Thoracic aorta (tissue), 2 donors: ENCODE results near the gene PTPRN2. TPM values are rescaled to one million over a fixed set of nuclear protein-coding genes. Genes with fewer than 3 reads are reported as not detected.

Source experiments
- ATAC-seq: fragments of 150-250 bp; one replicate; pipeline ENCODE4 v1.8.0; 2017; ENCODE audit warnings: low read depth; ENCODE audit not compliant: insufficient number of reproducible peaks, low FRiP score
- DNase-seq: peaks from one replicate; pipeline ENCODE4 v3.0.0-alpha.2; 2020; ENCODE audit warnings: low spot score
- H3K27ac ChIP-seq, 2 donors: fragments of 200-600 bp; sonication (generic); 1 replicate in 1 of 2; 2 replicates in 1 of 2; pipeline ENCODE4 v1.5.1; 2016; ENCODE audit warnings: mild to moderate bottlenecking in 2 of 2, moderate library complexity in 2 of 2
- H3K27me3 ChIP-seq: fragments of 200-600 bp; sonication (generic); replicated peaks from 2 replicates; pipeline ENCODE4 v1.6.0; 2016; ENCODE audit warnings: mild to moderate bottlenecking; ENCODE audit not compliant: insufficient read depth
- H3K36me3 ChIP-seq: fragments of 200-600 bp; sonication (generic); one replicate; pipeline ENCODE4 v1.5.1; 2016
- H3K4me1 ChIP-seq, 2 donors: fragments of 200-600 bp; sonication (generic); 1 replicate in 1 of 2; 2 replicates in 1 of 2; pipeline versions ENCODE4 v1.5.1 to v1.6.0; 2016; ENCODE audit warnings: low read depth in 2 of 2, mild to moderate bottlenecking in 1 of 2; ENCODE audit not compliant: control insufficient read depth in 1 of 2
- H3K4me3 ChIP-seq: fragments of 200-600 bp; sonication (generic); 2 replicates; pipeline ENCODE4 v1.5.1; 2016; ENCODE audit warnings: mild to moderate bottlenecking
- H3K9me3 ChIP-seq: fragments of 200-600 bp; sonication (generic); 2 replicates; pipeline ENCODE4 v1.5.1; 2016
- CTCF ChIP-seq: fragments of 200-600 bp; sonication (generic); IDR thresholded peaks from one replicate; pipeline ENCODE4 v1.5.1; 2019; ENCODE audit warnings: antibody characterized with exemption
- total RNA-seq, 2 donors: library from RNA; depleted of rRNA; stranded (reverse); fragments of >200 nt; gene quantifications; one replicate each; pipeline versions ENCODE4 v1.1.0 to v1.2.3, GENCODE V29; 2016

Gene PTPRN2
- total RNA-seq, 2 donors from 2014 or later, result 2.2 to 3.1 TPM

DNA sequence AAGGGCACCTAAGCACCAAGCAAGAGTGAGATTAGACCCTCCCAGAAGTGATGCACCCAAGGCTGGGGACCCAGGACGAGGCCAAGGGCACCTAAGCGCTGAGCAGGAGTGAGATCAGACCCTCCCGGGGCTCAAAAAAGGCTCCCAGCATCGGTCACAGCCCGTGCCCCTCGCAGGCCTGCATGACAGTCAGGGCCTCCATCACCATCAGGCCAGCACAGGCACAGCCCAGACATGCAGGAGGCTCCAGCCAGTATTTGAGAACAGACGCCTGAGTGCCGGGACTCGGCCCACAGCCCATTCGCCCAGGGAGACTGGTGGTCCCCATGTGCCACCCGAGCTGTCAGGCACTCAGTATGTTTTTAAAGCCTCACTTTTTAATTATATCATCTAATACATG, 595.9 kb downstream of the PTPRN2 start:
- Histone ChIP-seq H3K27ac (no peak overlapping the region), H3K27me3 (no peaks in the 10 kb centered on the region), H3K9me3 (no peaks in the 10 kb centered on the region), H3K4me3 (no peak overlapping the region), H3K36me3 (no peaks in the 10 kb centered on the region), H3K4me1 (no peaks in the 10 kb centered on the region)
- no peak for ATAC-seq
- no peak for TF ChIP-seq CTCF
- no peak for DNase-seq

- no peak for ATAC-seq
- Histone ChIP-seq H3K9me3 (no peaks in the 10 kb centered on the region), H3K36me3 (no peaks in the 10 kb centered on the region), H3K27me3 (no peaks in the 10 kb centered on the region), H3K4me3 (no peak overlapping the region), H3K27ac (no peak overlapping the region), H3K4me1 (no peaks in the 10 kb centered on the region)
- no peak for TF ChIP-seq CTCF
- no peak for DNase-seq
Measured at GRCh38 chr7:157991351-157991750, 596.3 kb downstream of the PTPRN2 start.

DNA sequence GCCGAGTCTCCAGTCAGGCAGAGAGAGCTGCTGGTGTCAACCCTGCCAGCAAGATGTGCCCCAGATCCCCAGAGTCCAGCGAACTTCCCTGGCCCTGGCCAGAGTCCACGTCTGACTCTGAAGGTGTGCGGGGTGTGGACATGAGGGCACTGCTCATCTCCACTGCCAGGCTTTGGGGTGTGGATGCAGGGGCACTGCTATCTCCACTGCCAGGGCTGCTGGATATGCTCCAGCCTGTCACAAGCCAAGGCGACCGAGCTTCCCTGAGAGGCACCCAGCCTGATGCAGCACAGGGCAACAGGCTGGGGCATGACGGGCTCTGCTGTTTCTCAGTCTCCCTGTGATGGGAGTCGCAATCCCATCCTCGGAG, 596.8 kb downstream of the PTPRN2 start:
- Histone ChIP-seq H3K9me3 (no peaks in the 10 kb centered on the region), H3K27me3 (no peaks in the 10 kb centered on the region), H3K4me3 (no peak overlapping the region), H3K27ac (no peak overlapping the region), H3K36me3 (no peaks in the 10 kb centered on the region), H3K4me1 (no peaks in the 10 kb centered on the region)
- DNase-seq, result no peak
- TF ChIP-seq CTCF, result no peak
- no peak for ATAC-seq

GRCh38 chr7:157990226-157990880, 597.3 kb downstream of the PTPRN2 start:
- H3K9me3 ChIP-seq, result no peaks in the 10 kb centered on the region
- H3K4me1 ChIP-seq, result no peaks in the 10 kb centered on the region
- no peaks in the 10 kb centered on the region for H3K27me3 ChIP-seq
- no peaks in the 10 kb centered on the region for H3K36me3 ChIP-seq
- H3K27ac ChIP-seq, result no peak overlapping the region
- TF ChIP-seq CTCF, result no peak
- H3K4me3 ChIP-seq, result no peak overlapping the region
- no peak for ATAC-seq
- no peak for DNase-seq

GRCh38 chr7:157989589-157989988, 598.0 kb downstream of the PTPRN2 start:
- Histone ChIP-seq H3K27ac (no peak overlapping the region), H3K27me3 (no peaks in the 10 kb centered on the region), H3K4me3 (no peak overlapping the region), H3K4me1 (no peaks in the 10 kb centered on the region), H3K36me3 (no peaks in the 10 kb centered on the region), H3K9me3 (no peaks in the 10 kb centered on the region)
- DNase-seq (no peak), ATAC-seq (no peak)
- no peak for TF ChIP-seq CTCF
